GM19351 (cell line): ENCODE data around the gene IQSEC1.

Experiments used
- ATAC-seq: cut with Tn5 transposase; IDR thresholded peaks from one replicate; pipeline ENCODE4 v1.9.1; 2021; ENCODE audit warnings: mild to moderate bottlenecking, moderate library complexity; ENCODE audit not compliant: unreplicated experiment

The IQSEC1 gene

DNA sequence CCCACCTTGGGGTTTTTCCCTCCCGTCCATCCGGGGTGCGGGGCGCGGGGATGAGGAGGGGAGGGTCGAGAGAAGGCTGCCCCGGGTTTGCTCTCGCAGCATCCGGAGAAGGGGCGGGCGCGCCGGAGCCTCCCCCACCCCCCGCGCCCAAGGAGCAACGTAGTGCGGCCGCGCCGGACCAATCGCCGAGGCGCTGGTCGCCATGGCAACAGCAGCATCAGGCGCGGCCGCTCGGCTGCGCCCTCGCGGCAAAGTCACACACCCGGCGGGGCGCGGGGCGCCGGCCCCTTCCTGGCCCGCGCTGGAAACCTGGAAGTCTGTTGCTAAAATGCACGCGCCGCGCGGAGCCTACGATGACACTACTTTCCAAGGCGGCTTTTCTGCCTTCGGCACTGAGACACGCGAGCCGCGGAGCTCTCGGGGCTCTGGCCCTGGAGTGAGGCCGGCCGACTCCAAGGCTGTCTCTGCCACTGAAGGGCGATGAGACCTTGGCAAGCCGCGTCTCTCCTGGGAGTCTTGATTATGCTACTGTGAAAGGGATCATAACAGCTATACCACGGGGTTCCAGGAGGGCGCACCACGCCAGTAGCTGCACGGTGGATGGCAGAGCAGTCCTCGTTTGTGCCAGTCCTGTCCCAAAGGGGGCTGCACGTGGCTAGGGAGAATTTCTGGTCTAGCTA is at the start of gene IQSEC1:
IQSEC1 (minus strand) TSS at position 104 of the 680 bp plus-strand sequence. CDS start 415 bp downstream, outside the sequence.
- peak; percentile 44 for ATAC-seq

DNA sequence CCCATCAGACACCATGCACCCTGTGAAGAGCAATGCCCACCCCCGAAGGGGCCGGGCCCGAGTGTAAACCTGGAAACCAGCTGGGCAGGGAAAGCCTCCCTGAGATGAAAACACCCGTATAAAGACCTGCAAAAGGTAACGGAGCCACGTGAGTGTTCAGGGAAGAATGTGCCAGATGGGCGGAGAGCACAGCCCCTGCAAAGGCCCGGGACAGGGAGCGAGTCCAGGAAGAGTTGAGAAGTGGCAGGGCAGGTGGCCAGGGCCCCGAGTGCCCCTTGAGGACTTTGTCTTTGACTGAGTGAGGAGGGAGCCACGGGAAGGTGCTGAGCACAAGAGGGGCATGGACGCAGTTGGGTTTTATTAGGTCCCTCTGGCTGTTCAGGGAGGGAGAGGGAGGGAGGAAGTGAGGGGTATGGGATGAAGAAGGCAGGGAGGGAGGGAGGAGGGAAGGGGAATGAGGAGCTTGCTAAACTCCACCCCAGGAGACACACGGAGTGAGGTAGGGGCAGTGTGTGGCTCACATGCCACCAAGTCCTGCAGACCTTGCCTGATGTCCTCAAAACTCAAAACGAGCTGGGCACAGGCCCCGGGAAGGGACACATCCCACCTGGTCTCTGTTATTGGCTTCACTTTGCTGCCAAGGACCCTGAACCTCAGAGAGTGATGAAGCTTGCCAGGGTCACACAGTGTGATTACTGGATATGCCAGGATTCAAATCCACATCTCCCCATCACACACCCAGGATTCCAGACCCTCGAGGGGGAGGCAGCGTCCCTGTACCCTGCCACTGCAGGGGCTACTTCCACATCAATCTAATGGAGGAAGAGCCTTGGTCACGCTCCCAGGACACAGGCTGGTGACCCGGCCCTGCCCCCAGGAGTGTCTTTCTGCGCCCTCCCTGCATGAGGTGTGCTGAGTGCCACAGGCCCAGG is 49.1 kb upstream of the IQSEC1 start:
- no peak for ATAC-seq

DNA sequence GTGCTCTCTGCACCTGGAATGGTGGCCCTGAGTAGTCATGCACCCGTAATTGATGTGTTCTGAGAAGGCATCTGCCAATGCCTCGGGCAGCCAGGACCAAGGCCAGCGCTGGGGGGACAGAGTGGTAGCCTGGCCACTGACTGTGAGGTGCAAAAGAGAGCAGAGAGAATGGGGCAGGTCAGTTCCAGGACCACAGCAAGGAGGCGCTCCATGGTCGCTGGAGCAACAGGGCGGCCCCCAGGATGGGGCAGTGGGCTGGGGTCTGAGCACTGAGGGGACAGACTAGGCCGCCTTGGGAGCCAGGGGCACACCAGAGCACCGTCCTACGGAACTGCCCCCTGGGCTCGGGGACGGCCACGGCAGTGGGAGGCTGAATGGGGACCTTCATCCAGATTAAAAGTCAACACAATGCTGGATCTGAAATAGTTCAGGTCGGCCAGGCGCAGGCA is 48.3 kb upstream of the IQSEC1 start:
- no peak for ATAC-seq

DNA sequence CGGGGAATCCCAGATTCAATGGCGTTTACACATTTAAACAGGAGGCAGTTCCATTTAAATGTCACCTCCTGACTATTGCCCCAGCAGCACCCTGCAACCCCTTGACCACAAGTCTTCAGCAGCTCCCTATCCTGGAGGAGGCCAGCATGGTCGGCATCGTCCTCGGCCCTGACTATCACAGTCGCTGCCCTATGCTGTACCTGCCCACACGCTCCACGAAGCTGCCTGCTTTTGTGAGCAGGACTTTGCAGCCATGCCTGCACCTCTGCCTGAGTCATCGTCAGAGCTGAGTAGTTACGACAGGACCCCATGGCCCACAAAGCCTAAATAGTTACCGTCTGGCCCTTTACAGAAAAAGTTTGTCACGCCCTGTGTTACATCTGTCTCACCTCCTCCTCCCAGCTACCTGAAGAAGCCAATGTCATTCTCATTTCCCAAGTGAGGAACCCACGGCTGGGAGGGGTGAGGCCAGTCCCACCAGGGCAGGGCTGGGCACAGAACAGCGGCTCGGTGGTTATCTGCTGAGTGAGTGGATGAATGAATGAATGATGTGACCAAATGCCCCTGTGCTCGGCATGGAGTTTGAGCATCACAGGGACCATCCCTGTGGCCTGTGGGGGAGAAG is 47.8 kb upstream of the IQSEC1 start:
- no peak for ATAC-seq

DNA sequence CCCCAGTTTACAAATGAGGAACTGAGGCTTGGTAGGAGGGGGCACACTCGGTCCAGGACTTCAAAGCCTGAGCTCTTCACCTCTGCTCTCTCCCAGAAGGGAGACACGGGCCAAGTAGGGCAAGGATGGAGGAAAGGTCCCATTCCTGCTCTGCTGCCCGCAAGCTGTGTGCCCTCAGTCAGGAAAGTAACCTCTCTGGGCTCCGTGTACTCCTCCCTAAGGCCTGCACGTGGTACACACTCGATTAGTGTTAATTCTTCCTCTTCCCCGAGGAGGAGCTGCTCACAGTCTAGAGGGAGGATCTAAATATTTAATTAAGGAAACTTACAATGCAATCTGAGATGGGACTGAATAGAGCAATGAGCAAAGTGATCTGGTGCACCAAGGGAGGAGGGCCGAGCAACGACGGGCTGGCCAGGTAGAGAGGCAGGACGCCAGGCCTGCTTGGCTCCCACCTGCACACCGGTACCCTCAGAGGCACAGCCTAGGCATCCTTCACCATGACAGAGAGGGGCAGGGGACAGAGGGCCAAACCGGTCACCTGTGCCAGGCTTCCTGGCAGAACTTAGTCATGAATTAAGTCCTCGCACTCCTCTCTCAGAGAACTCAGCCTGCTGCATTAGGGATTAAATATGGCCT is 47.2 kb upstream of the IQSEC1 start:
- no peak for ATAC-seq

DNA sequence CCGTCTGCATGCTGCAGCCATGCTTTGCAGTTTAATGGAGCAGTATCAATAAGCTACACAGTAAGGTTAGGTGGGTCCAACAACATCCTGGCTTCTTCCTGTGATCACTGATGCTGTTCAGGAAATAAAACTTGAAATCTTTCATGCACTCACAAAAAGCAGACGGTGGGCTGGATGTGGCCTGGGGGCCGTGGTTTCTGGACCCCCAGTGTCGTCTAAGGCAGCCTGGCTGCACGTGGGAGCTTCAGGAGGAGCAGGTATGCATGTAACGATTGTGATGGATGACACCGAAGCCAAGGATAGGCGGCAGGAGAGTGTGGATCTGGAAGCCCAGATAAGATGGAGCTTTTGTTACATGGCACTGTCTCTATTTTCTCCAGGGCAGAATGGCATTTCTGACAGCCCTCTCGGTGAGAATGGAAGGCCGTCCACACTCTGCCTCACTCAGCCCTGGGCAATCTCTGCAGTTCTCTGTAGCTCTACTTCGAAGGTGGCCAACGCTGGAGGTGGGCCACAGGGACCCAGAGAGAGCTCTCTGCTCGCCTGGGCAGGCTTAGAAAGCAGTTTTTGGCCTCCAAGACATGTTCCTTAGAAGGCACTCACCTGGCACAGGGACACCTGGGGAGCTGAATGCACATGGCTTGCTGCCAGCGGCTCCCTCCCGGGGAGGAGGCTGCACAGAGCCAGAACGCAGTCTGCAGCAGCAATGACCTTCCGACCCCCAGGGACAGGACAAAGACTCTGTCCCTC is 46.4 kb upstream of the IQSEC1 start:
- ATAC-seq = no peak

DNA sequence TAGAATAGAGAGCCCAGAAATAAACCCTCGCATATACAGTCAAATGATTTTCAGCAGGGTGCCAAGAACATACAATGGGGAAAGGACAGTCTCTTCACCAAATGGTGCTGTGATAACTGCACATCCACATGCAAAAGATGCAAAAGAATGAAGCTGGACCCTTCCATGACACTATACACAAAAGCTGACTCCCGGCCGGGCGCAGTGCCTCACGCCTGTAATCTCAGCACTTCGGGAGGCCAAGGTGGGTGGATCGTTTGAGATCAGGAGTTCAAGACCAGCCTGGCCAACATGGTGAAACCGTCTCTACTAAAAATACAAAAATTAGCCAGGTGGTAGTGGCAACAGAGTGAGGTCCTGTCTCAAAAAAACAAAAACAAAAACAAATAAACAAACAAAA is 43.2 kb upstream of the IQSEC1 start:
- ATAC-seq = no peak

DNA sequence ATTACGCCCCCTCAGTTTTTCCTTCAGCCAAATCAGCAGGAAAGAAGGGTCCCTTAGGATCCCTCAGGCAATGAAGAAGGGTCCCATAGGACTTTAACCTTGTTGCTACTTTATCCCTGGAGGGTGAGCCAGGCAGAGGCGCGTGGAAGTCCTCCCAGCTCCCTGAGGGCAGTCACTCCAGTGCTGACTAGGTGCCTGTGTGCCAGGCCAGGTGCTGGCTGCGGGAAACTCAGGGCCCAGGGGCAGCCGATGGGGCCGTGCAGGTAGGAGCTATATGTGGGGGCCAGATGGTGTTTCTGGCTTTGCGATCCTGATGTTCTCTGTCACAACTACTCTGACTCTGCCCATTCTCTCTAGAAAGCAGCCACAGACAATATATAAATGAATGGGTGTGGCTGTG is 42.8 kb upstream of the IQSEC1 start:
- no peak for ATAC-seq

DNA sequence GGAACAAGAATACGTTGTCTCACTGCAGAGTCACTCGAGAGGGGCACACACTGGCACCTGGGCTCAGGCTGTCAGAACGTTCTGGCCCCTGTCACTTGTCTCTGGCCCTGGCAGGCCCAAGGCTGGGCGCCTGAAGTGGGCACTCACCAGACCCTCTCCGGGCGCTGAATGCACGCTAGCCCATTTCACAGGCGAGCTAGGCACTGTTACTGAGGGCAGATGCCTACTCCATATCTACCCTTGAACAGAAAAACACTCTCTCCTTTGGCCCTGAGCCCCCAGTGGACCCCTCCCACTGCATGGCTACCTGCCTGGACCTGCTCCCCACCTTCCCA is 42.3 kb upstream of the IQSEC1 start:
- ATAC-seq = no peak

DNA sequence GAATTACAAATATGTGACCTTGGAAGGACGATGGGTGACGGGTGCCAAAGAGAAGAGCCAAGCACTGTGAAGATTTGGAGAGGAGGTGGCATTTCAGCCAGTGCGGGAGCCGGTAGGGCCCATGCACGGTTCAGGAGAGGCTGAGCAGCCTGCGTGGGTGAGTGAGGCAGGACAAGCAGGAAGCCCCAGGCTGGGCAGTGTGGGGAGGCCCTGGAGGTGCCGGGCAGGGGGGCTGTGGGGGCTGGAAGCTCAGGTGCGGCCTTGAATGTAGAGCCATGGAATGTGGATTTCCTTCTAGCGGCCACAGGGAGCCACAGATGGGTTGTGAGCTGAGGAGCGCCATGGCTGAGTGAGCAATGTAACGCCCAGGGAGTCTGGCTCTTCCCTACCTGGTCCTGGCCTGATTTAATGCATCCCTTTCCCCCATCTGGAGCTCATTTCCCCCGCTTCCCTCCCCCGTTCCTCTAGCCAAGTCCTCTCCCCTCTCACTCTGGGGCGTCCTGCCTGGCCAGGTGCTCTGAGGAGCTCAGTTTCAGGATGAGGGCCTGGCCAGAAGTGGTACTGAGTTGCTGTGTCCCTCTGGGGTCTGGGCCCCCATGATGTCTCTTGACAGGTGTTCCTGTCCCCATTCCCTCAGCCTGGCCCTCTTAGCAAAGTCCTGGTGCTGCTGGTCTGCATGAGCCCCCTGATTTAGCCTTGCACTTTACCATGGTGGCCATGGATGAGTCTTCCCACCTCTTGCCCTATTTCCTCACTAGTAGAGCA is 41.8 kb upstream of the IQSEC1 start:
- no peak for ATAC-seq

DNA sequence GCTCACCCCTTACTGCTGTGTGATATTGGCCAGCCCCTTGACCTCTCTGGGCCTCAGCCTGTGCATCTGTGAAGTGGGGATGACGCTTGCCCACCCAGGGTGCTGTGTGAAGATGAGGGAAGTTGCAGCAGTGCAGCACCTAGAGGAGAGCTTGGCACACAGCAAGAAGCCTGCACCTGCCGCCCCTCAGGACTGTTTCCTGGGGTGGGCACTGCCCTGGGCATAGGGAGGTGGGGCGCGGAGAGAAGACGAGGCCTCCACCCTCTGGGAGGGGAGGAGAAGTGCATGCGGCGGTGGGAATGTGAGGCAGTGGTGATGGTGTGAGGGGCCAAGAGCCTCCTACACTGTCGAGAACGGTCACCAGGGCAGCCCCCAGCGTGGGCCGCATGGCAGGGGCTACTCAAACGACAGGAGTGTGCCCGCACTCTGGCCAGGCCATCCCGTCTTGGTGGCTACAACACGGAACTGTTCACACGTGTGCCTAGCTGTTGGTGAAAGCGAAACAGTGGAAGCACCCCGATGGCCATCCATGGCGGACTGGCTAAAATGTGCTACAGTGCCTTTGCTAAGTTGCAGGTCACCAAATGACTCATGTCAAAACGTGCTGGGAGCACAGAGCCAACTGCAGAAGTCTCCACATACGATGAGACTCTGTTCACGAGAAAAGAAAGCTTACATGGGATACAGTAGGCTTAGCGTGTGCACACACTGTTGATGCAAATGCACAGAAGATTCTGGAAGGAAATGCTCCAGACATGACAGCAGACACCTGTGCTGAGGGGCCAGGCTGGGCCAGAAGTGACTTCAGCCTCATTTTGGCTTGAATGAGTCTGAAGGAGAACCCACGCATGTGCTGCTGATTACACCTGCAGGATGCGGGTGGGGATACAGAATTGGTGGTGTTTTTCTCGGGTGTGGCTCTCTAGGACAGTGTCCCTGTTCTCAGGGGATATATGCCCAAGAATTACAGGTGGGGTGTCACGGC is 40.4 kb upstream of the IQSEC1 start:
- ATAC-seq = no peak

DNA sequence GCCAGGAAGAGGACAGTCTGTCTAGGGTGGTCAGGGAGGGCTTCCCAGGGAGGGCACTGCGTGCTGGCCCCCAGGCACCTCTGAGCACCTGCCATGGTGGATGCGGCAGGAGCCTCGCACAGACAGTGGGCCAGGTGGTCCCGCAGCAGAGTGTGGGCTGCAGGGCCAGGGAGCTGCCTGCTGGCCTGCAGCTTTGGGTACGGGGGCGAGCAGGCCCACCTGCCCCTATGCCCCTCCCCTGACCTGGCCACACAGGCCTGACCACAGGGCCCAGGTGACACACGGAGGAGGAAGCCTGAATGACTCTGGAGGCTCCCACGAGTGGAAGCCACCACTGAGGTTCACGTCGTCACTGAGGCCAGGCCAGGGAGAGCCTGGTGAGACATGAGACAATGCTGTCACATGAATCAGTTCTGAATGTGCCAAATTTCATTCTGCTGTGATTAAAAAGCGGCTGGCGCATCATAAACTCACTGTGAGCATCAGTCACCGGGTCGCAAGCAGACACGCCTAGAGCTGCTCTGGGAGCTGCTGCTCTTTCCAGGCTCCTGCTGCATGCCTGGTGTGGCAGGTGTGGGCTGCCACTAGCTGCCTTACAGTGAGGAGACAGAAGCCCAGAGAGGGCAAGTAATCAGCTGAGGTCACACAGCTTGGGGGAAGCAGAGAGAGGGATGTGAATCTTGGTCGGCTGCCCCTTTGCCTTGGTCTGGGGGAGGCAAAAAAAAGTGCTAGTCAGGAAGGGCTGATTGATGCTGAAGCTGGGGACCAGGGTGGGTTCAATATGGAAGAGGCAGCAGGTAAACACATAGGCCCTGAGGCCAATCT is 39.5 kb upstream of the IQSEC1 start:
- ATAC-seq = no peak

DNA sequence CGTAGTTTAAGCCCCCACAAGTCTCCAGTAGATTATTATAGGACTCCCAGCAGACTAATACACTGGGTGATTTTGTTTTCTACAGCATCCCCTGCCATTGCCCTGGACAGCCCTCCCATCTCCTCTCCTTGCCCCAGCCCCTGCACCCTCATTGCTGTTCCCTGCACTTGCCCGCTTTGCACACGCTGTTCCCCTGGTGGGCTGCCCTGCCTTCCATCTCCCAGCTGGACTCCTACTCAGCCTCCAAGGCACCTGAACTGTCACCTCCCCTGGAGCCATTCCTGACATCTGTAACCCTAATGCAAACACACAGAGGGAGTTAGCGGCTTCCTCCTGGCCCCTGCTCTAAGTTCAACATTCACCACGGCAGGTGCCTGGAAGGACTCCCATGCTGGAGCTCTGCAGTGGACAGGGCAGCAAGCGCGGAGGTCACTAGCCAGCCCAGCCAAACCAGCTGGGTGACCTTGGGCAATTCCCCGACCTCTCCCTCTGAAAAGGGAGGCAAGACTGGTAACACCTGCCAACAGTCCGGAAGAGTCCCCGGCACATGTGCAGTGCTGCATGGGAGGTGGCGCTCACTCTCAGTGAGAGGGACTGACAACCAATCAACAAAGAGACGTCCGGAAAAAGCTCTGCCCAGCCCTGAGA is 38.8 kb upstream of the IQSEC1 start:
- ATAC-seq = no peak

DNA sequence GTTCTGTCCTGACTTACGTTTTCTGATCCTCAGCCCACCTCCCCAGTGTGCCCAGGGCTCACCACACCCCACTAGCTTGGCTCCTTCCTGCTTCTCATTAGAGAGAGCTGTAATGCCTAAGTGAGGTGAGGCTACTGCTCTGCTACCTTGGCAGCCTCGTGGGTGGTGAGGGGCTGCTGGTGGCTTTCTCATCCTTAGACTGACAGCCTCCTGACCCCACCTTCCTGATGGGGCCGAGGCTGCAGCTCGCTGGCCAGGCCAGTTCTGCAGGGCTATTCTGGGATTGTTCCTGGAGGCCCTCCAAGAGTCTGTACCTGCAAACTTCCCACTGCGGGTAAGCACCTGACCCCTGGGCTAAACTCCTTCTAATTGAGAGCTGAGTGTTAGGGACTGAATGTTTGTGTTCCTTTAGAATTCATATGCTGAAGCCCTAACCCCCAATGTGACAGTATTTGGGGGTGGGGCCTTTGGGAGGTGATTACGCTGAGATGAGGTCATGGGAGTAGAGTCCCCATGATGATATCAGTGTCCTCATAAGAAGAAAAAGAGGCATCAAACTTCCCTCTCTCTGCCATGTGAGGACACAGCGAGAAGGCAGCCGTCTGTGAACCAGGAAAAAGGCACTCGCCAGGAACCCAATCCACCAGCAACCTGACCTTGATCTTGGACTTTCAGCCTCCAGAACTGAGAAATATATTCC is 38.1 kb upstream of the IQSEC1 start:
- ATAC-seq = peak; percentile 9

DNA sequence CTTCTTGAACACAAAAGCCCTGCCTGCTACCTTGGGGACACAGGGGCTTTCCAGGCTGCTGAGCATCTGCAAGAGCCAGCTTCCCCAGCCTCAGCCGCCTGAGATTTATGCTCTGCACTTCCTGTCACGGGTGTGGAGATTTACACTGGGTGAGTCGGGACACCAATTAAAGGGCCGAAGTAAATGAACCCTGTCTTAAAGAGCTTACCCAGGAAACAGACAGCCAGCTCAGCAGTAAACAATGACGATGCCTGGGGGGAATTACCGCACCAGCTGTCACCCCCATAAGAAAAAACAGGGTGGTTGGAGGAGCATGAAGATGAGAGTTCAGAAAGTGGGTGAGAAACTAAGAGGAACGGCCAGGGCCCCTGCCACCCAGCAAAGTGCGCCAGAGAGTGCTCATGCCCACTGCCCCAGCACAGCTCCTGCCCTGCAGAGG is 37.5 kb upstream of the IQSEC1 start:
- peak; percentile 74 for ATAC-seq

DNA sequence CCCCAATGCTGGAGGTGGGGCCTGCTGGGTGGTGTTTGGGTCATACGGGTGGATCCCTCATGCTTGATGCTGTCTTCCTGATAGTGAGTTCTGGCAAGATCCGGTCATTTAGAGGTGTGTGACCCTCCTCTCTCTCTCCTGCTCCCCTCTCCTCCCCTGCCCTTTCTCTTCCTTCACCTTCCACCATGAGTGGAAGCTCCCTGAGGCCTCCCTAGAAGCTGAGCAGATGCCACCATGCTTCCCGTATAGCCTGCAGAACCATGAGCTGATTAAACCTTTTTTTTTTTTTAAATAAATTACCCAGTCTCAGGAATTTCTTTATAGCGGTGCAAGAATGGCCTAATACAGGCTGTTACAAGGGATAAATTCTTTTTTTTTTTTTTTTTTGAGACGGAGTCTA is 36.3 kb upstream of the IQSEC1 start:
- no peak for ATAC-seq

DNA sequence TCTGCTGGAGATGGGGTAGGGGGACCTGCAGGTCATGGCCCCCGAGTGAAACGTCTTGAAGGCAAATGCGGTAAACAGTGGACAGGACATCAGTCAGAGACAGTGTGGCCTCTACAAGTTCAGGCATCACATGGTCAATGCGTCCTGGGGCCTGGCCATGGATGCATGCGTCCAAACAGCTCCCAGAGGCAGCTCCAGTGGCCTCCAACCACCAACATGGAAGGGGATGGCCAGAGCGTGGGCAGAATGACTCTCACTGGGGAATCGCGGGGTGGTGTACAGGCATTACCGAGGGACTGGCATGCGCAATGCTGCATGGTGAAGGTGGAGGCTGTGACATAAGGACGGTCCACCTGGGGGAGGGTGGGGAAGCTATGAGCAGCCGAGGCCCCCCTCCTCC is 35.6 kb upstream of the IQSEC1 start:
- no peak for ATAC-seq
